H1 (cell line): ENCODE measurements around the gene CDC42EP4. TPM values are rescaled to one million over a fixed set of nuclear protein-coding genes. Genes with fewer than 3 reads are reported as not detected.

Experiments used
- BRCA1 ChIP-seq: IDR thresholded peaks from 2 replicates; pipeline ENCODE4 v1.6.1; 2012; ENCODE audit warnings: low read depth, low read length, improper control_type of control experiment
- KDM5A ChIP-seq: fragments of 200-600 bp; IDR thresholded peaks from 2 replicates; pipeline ENCODE4 v1.7.1; 2012; ENCODE audit warnings: mild to moderate bottlenecking, low read length, inconsistent platforms, mixed read lengths
- NANOG ChIP-seq: IDR thresholded peaks from 2 replicates; pipeline ENCODE4 v1.6.1; 2011; ENCODE audit warnings: low read length, low read depth, mild to moderate bottlenecking, inconsistent platforms; ENCODE audit not compliant: insufficient read depth, poor library complexity, severe bottlenecking
- POLR2A ChIP-seq, 2 experiments: IDR thresholded peaks; 1 replicate in 1 of 2; 2 replicates in 1 of 2; pipeline ENCODE4 v1.6.1; 2011; ENCODE audit warnings: low read depth in 2 of 2, low read length in 2 of 2, mild to moderate bottlenecking in 2 of 2; ENCODE audit errors: control extremely low read depth in 1 of 2
- RAD21 ChIP-seq, 2 experiments: IDR thresholded peaks in 1 of 2; conservative IDR thresholded peaks in 1 of 2; 2 replicates each; pipeline ENCODE4 v1.6.1; 2011; ENCODE audit warnings: low read depth in 2 of 2, low read length in 2 of 2, improper control_type of control experiment in 1 of 2, inconsistent platforms in 1 of 2, mild to moderate bottlenecking in 1 of 2, moderate library complexity in 1 of 2
- RBBP5 ChIP-seq: IDR thresholded peaks from 2 replicates; pipeline ENCODE4 v1.7.1; 2012; ENCODE audit warnings: low read depth, mild to moderate bottlenecking, inconsistent platforms, low read length, moderate library complexity, borderline replicate concordance
- TAF1 ChIP-seq: IDR thresholded peaks from 2 replicates; pipeline ENCODE4 v1.6.1; 2011; ENCODE audit warnings: mild to moderate bottlenecking, low read depth, low read length
- TAF7 ChIP-seq: optimal IDR thresholded peaks from 2 replicates; pipeline ENCODE3; 2011; ENCODE audit warnings: low read depth, mild to moderate bottlenecking, inconsistent platforms, low read length, moderate library complexity, borderline replicate concordance
- polyA plus RNA-seq, 7 experiments: library from polyadenylated mRNA; depleted of rRNA in 3 of 7; stranded (reverse) in 5 of 7; unstranded in 2 of 7; fragments of >200 nt in 5 of 7; fragments of 200-250 nt in 2 of 7; gene quantifications; 1 replicate in 5 of 7; 2 replicates in 1 of 7; 4 replicates in 1 of 7; pipeline versions ENCODE4 v1.2.1 to v1.2.3, GENCODE V29; 2011 to 2013; ENCODE audit warnings: missing spikeins in 2 of 7, mixed read lengths in 2 of 7
- total RNA-seq: library from RNA; stranded (reverse); fragmentation: NEBNext Ultra II Directional; extraction: Animal tissue kit (Norgen Biotek cat#: 25700); gene quantifications from 2 replicates; pipeline ENCODE4 v1.2.1, GENCODE V29; 2021

Gene CDC42EP4
- total and polyA plus RNA-seq, 2 of the 8 experiments (the other 6 are each of a cell fraction or from before 2014, with no cell fraction given): 8.8 to 12.6 TPM

- TF ChIP-seq TAF7 (no peak), BRCA1 (no peak), RBBP5 (no peak), RAD21 (IDR thresholded peaks at IDR 0.05 in 1 of 2, conservative IDR thresholded peaks at IDR 0.05 in 1 of 2; ENCODE audit: low read depth in 2 of 2, low read length in 2 of 2) (no peak), KDM5A (no peak), POLR2A (IDR thresholded peaks at IDR 0.05; ENCODE audit: control extremely low read depth in 1 of 2, low read depth in 2 of 2, low read length in 2 of 2) (no peak), TAF1 (no peak), NANOG (no peak)
- TF ChIP-seq, all 59 proteins: peak for 0
Observed at GRCh38 chr17:73343739-73344454, 32.1 kb upstream of the CDC42EP4 start (continued).
